ENCODE measurements around the gene ITPR2.

GRCh38 chr12:26805401-26805971 lies 27.5 kb downstream of the ITPR2 start:
- TF ChIP-seq CTCF (IDR thresholded peaks at IDR 0.05; ENCODE audit: low read length), result no peak
- TF ChIP-seq EZH2 (IDR thresholded peaks at IDR 0.05; ENCODE audit: borderline replicate concordance, low read length), result no peak

Measured in OCI-LY1 (cell line).